Measurements from ENCODE around the gene SEMA3A. TPM values are rescaled to one million over a fixed set of nuclear protein-coding genes. Genes with fewer than 3 reads are reported as not detected.
A peak's percentile ranks its signal among the peaks of the same experiment; 100 is the strongest.

The SEMA3A gene
- total and polyA plus RNA-seq, 8 donors = 0.05 to 0.79 (median 0.46) TPM

DNA sequence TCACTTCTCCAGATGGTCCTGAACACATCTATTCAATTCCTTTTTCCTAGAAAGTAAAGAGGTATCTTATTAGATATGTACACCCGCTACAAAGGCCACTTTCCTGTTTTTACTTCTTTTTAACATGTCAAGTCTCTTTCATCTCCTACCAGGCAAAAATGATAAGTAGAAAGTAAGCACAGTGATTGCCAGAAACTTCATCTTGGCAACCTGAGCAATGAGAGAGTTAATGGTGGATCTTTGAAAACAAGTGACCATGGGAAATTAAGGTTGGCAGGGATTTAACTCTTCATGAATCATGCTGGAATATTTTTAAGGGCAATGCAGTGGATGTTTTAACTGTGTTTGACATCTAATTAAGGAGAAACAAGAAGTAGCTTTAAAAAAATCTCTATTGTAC, 2.7 kb downstream of the SEMA3A start:
- ATAC-seq = no peak
- WGBS, 2 donors = 63 to 78% methylated on average over 1 of the region's 1 CpG

DNA sequence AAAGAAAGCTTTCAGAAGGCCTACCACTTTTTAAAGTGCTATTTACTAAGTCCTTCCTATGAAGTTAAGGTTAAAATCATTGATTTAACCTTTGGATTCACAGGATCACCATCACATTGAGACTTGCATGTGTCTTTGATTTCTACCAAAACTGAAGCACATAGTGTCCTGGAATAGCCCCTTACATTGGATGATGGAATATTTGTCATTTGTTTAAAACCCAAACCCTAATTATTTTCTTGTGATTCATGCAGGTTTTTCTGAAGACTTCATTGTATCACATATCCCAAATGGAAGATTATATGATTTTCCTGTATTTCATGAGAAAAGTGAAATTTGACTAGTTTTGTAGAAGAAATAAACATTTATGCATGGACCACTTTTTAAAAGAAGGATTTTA, 3.3 kb downstream of the SEMA3A start:
- Histone ChIP-seq H3K36me3 (no peaks in the 10 kb centered on the region), H3K4me3 (no peak overlapping the region), H3K4me1 (no peaks in the 10 kb centered on the region), H3K27ac (no peak overlapping the region), H3K27me3 (no peaks in the 10 kb centered on the region), H3K9me3 (no peaks in the 10 kb centered on the region)
- no peak for DNase-seq
- no peak for FAIRE-seq
- ATAC-seq = no peak
- no peak for TF ChIP-seq CTCF (IDR thresholded peaks at IDR 0.05)
- intact Hi-C loops (cut with DNase I) = no loop called here

More for the DNA sequence above, 2.7 kb downstream of the SEMA3A start:
- intact Hi-C loops (cut with DNase I) = no loop called here
- Histone ChIP-seq H3K36me3 (no peaks in the 10 kb centered on the region), H3K27me3 (no peaks in the 10 kb centered on the region), H3K27ac (no peak overlapping the region), H3K4me3 (no peak overlapping the region), H3K9me3 (no peaks in the 10 kb centered on the region), H3K4me1 (no peaks in the 10 kb centered on the region)
- no peak for FAIRE-seq
- no peak for TF ChIP-seq CTCF (IDR thresholded peaks at IDR 0.05)
- DNase-seq = no peak

DNA sequence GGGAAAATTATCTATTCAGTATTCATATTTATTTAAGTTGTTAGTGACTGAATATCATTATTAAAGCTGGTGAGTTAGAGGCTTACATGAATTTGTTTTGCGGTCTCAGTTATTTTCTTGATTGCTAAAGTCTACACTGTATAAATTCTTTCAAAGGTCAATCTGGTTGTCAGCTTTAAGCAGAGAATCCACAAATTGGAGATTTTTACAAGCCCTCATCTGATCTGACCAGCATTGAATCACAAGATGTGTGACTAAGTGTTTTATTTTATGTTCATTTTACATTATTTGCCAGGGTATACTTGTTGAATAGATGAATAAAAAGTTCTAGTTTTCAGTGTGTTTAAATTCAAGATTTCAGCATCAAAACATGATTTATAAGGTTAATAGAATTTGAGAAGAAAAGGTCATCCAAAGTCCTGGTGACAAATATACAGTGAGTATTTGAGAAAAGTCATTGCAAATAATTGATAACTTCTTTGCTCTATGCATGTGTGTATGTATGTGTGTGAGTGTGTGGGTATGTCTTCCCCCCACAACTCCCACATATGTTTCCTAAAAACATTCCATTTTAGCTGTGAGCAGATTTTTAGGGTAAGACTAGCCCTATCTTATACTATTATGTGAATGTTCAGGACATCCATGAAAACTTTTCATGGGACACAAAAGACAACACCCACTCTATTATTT, 4.4 kb downstream of the SEMA3A start:
- DNase-seq (no peak), ATAC-seq (no peak), FAIRE-seq (no peak)
- no peaks in the 10 kb centered on the region for H3K27me3 ChIP-seq
- H3K4me1 ChIP-seq = no peaks in the 10 kb centered on the region
- no peaks in the 10 kb centered on the region for H3K9me3 ChIP-seq
- no peak for TF ChIP-seq CTCF (IDR thresholded peaks at IDR 0.05)
- no peak overlapping the region for H3K27ac ChIP-seq
- WGBS, 2 donors = 92 to 93% methylated on average over 1 of the region's 1 CpG
- no peaks in the 10 kb centered on the region for H3K36me3 ChIP-seq
- H3K4me3 ChIP-seq = no peak overlapping the region
- intact Hi-C loops (cut with DNase I) = no loop called here

- DNase-seq (no peak), ATAC-seq (no peak), FAIRE-seq (peak; percentile 68)
- Histone ChIP-seq H3K9me3 (no peaks in the 10 kb centered on the region), H3K27ac (no peak overlapping the region), H3K36me3 (no peaks in the 10 kb centered on the region), H3K4me3 (no peak overlapping the region), H3K27me3 (no peaks in the 10 kb centered on the region), H3K4me1 (no peaks in the 10 kb centered on the region)
- TF ChIP-seq CTCF (IDR thresholded peaks at IDR 0.05) = no peak
- intact Hi-C loops (cut with DNase I) = no loop called here
Observed at GRCh38 chr7:84188786-84189405, 5.7 kb downstream of the SEMA3A start.

- H3K27ac ChIP-seq = no peak overlapping the region
- no peaks in the 10 kb centered on the region for H3K9me3 ChIP-seq
- no peak for ATAC-seq
- H3K4me1 ChIP-seq = no peaks in the 10 kb centered on the region
- H3K27me3 ChIP-seq = no peaks in the 10 kb centered on the region
- 81 to 84% methylated on average over 2 of the region's 2 CpGs for WGBS, 2 donors
- DNase-seq = no peak
- no peak overlapping the region for H3K4me3 ChIP-seq
- peak; percentile 45 for FAIRE-seq
- intact Hi-C loops (cut with DNase I) = no loop called here
- no peak for TF ChIP-seq CTCF (IDR thresholded peaks at IDR 0.05)
- H3K36me3 ChIP-seq = no peaks in the 10 kb centered on the region
Observed at GRCh38 chr7:84187813-84188510, 6.6 kb downstream of the SEMA3A start.

Data from pancreas (tissue), 10 donors.